Measurements from ENCODE around the gene MMP24.
"Not testable (repeated sequence)": the region's sequence is repeated elsewhere in the genome, so short reads cannot be mapped to it uniquely, and the experiment has no call there.

Gene MMP24

GRCh38 chr20:35311409-35311808, 84.9 kb downstream of the MMP24 start:
- no peak for DNase-seq (ENCODE audit: low read depth, low spot score)

GRCh38 chr20:35311822-35312221, 85.3 kb downstream of the MMP24 start:
- no peak for DNase-seq (ENCODE audit: low read depth, low spot score)

GRCh38 chr20:35312318-35312717, 85.8 kb downstream of the MMP24 start:
- DNase-seq (ENCODE audit: low read depth, low spot score) = no peak

- no peak for DNase-seq (ENCODE audit: low read depth, low spot score)
These were observed 88.5 kb downstream of the MMP24 start for GRCh38 chr20:35314816-35315631.

GRCh38 chr20:35315632-35316020, 89.1 kb downstream of the MMP24 start:
- DNase-seq (ENCODE audit: low read depth, low spot score) = not testable (repeated sequence)

- DNase-seq (ENCODE audit: low read depth, low spot score) = no peak
These were observed 89.6 kb downstream of the MMP24 start for GRCh38 chr20:35316086-35316485.

- DNase-seq (ENCODE audit: low read depth, low spot score) = no peak
These were observed 91.1 kb downstream of the MMP24 start for GRCh38 chr20:35317416-35318210.

GRCh38 chr20:35318502-35319157, 92.1 kb downstream of the MMP24 start:
- no peak for DNase-seq (ENCODE audit: low read depth, low spot score)

GRCh38 chr20:35319192-35319870, 92.8 kb downstream of the MMP24 start:
- DNase-seq (ENCODE audit: low read depth, low spot score) = no peak

GRCh38 chr20:35319871-35320197, 93.3 kb downstream of the MMP24 start:
- no peak for DNase-seq (ENCODE audit: low read depth, low spot score)

- DNase-seq (ENCODE audit: low read depth, low spot score) = no peak
These were observed 94.1 kb downstream of the MMP24 start for GRCh38 chr20:35320396-35321126.

GRCh38 chr20:35325401-35325800, 98.9 kb downstream of the MMP24 start:
- no peak for DNase-seq (ENCODE audit: low read depth, low spot score)

- no peak for DNase-seq (ENCODE audit: low read depth, low spot score)
These were observed 99.7 kb downstream of the MMP24 start for GRCh38 chr20:35326021-35326739.
